OCI-LY7 (cell line): ENCODE measurements around the gene PTPRCAP. TPM values are rescaled to one million over a fixed set of nuclear protein-coding genes. Genes with fewer than 3 reads are reported as not detected.
A peak's percentile ranks its signal among the peaks of the same experiment; 100 is the strongest.
"Not testable (repeated sequence)": the region's sequence is repeated elsewhere in the genome, so short reads cannot be mapped to it uniquely, and the experiment has no call there.

ENCODE experiments used
- BruUV-seq: library from RNA; stranded (reverse); fragments of 400-500 nt; replicated peaks from 2 replicates; lab custom pipeline; 2021; lab: Mats Ljungman, UMichigan
- CTCF ChIA-PET: fragments of 300-600 bp; sonication (Branson Sonifier 250); formaldehyde crosslinking; loops from one replicate; lab custom pipeline; 2022; ENCODE audit warnings: antibody characterized with exemption; ENCODE audit not compliant: unreplicated experiment; lab: Charles Lee
- POLR2A ChIA-PET: fragments of 300-600 bp; sonication (Branson Sonifier 250); formaldehyde crosslinking; loops from one replicate; lab custom pipeline; 2022; ENCODE audit warnings: antibody characterized with exemption; lab: Charles Lee
- DNase-seq: peaks from one replicate; pipeline ENCODE4 v3.0.0-alpha.2; 2015; ENCODE audit warnings: low spot score
- H2AFZ ChIP-seq: fragments of 200-600 bp; sonication (generic), shearing (Covaris generic); 2 replicates; pipeline ENCODE4 v1.6.1; 2014; ENCODE audit warnings: mild to moderate bottlenecking, antibody characterized with exemption, low read length, moderate library complexity
- H3K27ac ChIP-seq: fragments of 200-600 bp; sonication (generic); 2 replicates; pipeline ENCODE4 v1.5.1; 2014; ENCODE audit warnings: mixed run types, low read depth, mild to moderate bottlenecking, moderate library complexity, low read length, inconsistent platforms; ENCODE audit not compliant: poor library complexity, severe bottlenecking
- H3K36me3 ChIP-seq: fragments of 200-600 bp; sonication (generic); 2 replicates; pipeline ENCODE4 v1.6.1; 2014; ENCODE audit warnings: mild to moderate bottlenecking, antibody characterized with exemption, low read length, moderate library complexity, mixed read lengths; ENCODE audit not compliant: insufficient read depth
- H3K4me1 ChIP-seq: fragments of 200-600 bp; sonication (generic); 2 replicates; pipeline ENCODE4 v1.5.1; 2014; ENCODE audit warnings: mild to moderate bottlenecking, low read length; ENCODE audit not compliant: insufficient read depth, poor library complexity, severe bottlenecking
- H3K4me2 ChIP-seq: fragments of 200-600 bp; sonication (generic); 2 replicates; pipeline ENCODE4 v1.6.1; 2014; ENCODE audit warnings: mild to moderate bottlenecking, low read length
- H3K4me3 ChIP-seq: fragments of 200-600 bp; sonication (generic); 2 replicates; pipeline ENCODE4 v1.5.1; 2014; ENCODE audit warnings: mild to moderate bottlenecking, low read depth, low read length; ENCODE audit not compliant: poor library complexity, severe bottlenecking
- H3K79me2 ChIP-seq: fragments of 200-600 bp; sonication (generic); 2 replicates; pipeline ENCODE4 v1.6.1; 2016; ENCODE audit warnings: low read depth, mild to moderate bottlenecking, low read length, moderate library complexity, mixed read lengths; ENCODE audit not compliant: insufficient read depth
- H3K9me2 ChIP-seq: fragments of 200-600 bp; sonication (generic); 2 replicates; pipeline ENCODE4 v1.6.1; 2016; ENCODE audit warnings: mild to moderate bottlenecking, low read length, mixed read lengths; ENCODE audit not compliant: insufficient read depth
- H3K9me3 ChIP-seq: fragments of 200-600 bp; sonication (generic); 2 replicates; pipeline ENCODE4 v1.6.1; 2014; ENCODE audit warnings: mild to moderate bottlenecking, mixed run types, low read length, mixed read lengths
- H4K20me1 ChIP-seq: fragments of 200-600 bp; sonication (generic); 2 replicates; pipeline ENCODE4 v1.6.1; 2014; ENCODE audit warnings: mild to moderate bottlenecking, antibody characterized with exemption, low read length, moderate library complexity, mixed read lengths; ENCODE audit not compliant: insufficient read depth
- CTCF ChIP-seq: fragments of 200-600 bp; sonication (generic); conservative IDR thresholded peaks from 2 replicates; pipeline ENCODE4 v1.5.1; 2014; ENCODE audit warnings: mild to moderate bottlenecking, antibody characterized with exemption, low read length, moderate library complexity, mixed read lengths
- EZH2phosphoT487 ChIP-seq: fragments of 200-600 bp; sonication (generic); IDR thresholded peaks from 2 replicates; pipeline ENCODE4 v1.6.1; 2018; ENCODE audit warnings: low read depth, borderline replicate concordance, mild to moderate bottlenecking, mixed run types, antibody characterized with exemption, low read length, moderate library complexity, mixed read lengths
- intact Hi-C: fragments of 100-400 bp; cut with micrococcal nuclease; formaldehyde crosslinking; loops from one replicate; pipeline ENCODE4 v1.10.0; 2022; ENCODE audit not compliant: unreplicated experiment
- total RNA-seq, 2 experiments: library from RNA; depleted of rRNA in 1 of 2; stranded (reverse); fragments of >200 nt in 1 of 2; shearing (Covaris generic) in 1 of 2; gene quantifications; 2 replicates each; pipeline ENCODE4 v1.2.3, GENCODE V29; 2014 to 2022

PTPRCAP gene
- total RNA-seq, 2 experiments from 2014 or later = 129 to 212 TPM

GRCh38 chr11:67482827-67483798 is 45.6 kb upstream of the PTPRCAP start, which contains the start of gene AIP:
Gene AIP, plus strand, starts transcription at chr11:67483026. Its CDS starts 133 bp downstream, at chr11:67483159.
- H3K27ac ChIP-seq = peak within 1 kb of the TSS; percentile 87
- H3K79me2 ChIP-seq = peaks cover 28% of the 10 kb centered on the region; the same call in 1 of the 2 replicates
- peak; percentile 99 for DNase-seq
- BruUV-seq = no TSS peak
- H3K9me3 ChIP-seq = no peaks in the 10 kb centered on the region
- peak within 1 kb of the TSS; percentile 95 for H3K4me2 ChIP-seq
- H3K4me3 ChIP-seq = peak within 1 kb of the TSS; percentile 71
- POLR2A ChIA-PET = interaction anchor here (0.5 to 1.8 kb wide), 7 partner anchors 12 to 237 kb away, joined by 3 to 6 read pairs (median 3); partner anchors contain the start of genes PTPRCAP and TBC1D10C
- peaks cover 44% of the 10 kb centered on the region for H3K4me1 ChIP-seq
- intact Hi-C loops = loop anchor here (5.0 kb wide), 1 partner anchor 131 kb away; the partner anchor contains the start of gene POLD4
- peaks cover 11% of the 10 kb centered on the region for H3K36me3 ChIP-seq
- no peaks in the 10 kb centered on the region for H3K9me2 ChIP-seq
- H4K20me1 ChIP-seq = no peaks in the 10 kb centered on the region
- CTCF ChIA-PET = interaction anchor here (1.0 kb wide), 1 partner anchor 96 kb away, joined by 5 read pairs; no protein-coding TSS in a partner anchor
- TF ChIP-seq EZH2phosphoT487 (no peak), CTCF (no peak)
- peak within 1 kb of the TSS; percentile 71 for H2AFZ ChIP-seq

GRCh38 chr11:67482275-67482826 is 44.9 kb upstream of the PTPRCAP start:
- peaks cover 28% of the 10 kb centered on the region; the same call in 1 of the 2 replicates for H3K79me2 ChIP-seq
- peak overlapping the region; percentile 71 for H2AFZ ChIP-seq
- CTCF ChIA-PET = interaction anchor here (1.0 kb wide), 1 partner anchor 96 kb away, joined by 5 read pairs; no protein-coding TSS in a partner anchor
- H3K9me3 ChIP-seq = no peaks in the 10 kb centered on the region
- H3K4me1 ChIP-seq = peaks cover 44% of the 10 kb centered on the region
- no peaks in the 10 kb centered on the region for H4K20me1 ChIP-seq
- TSS peak; percentile 96 for BruUV-seq
- H3K4me2 ChIP-seq = peak overlapping the region; percentile 95
- peaks cover 5% of the 10 kb centered on the region for H3K36me3 ChIP-seq
- H3K9me2 ChIP-seq = no peaks in the 10 kb centered on the region
- POLR2A ChIA-PET = interaction anchor here (0.5 to 1.8 kb wide), 3 partner anchors 14 to 236 kb away, joined by 3 to 6 read pairs (median 3); no protein-coding TSS in a partner anchor
- intact Hi-C loops = loop anchor here (5.0 kb wide), 1 partner anchor 130 kb away; the partner anchor contains the start of gene POLD4
- TF ChIP-seq EZH2phosphoT487 (no peak), CTCF (no peak)
- H3K4me3 ChIP-seq = peak overlapping the region; percentile 71
- no peak for DNase-seq
- peak overlapping the region; percentile 87 for H3K27ac ChIP-seq

- H4K20me1 ChIP-seq, H3K79me2 ChIP-seq, H3K4me3 ChIP-seq, CTCF ChIA-PET, H3K9me3 ChIP-seq, H3K4me2 ChIP-seq, H3K9me2 ChIP-seq, intact Hi-C loops, DNase-seq, BruUV-seq, H3K4me1 ChIP-seq, H3K36me3 ChIP-seq, H2AFZ ChIP-seq, H3K27ac ChIP-seq: not testable (repeated sequence)
- POLR2A ChIA-PET = interaction anchor here (0.6 kb wide), 1 partner anchor 866 kb away, joined by 5 read pairs; no protein-coding TSS in a partner anchor
Measured at GRCh38 chr11:67477344-67478050, 40.0 kb upstream of the PTPRCAP start.

- not testable (repeated sequence) for H2AFZ ChIP-seq, DNase-seq
Measured at GRCh38 chr11:67476692-67477091, 39.2 kb upstream of the PTPRCAP start.

More at GRCh38 chr11:67476692-67477091, 39.2 kb upstream of the PTPRCAP start:
- H4K20me1 ChIP-seq, H3K4me2 ChIP-seq, H3K79me2 ChIP-seq, H3K9me3 ChIP-seq, H3K4me3 ChIP-seq, H3K36me3 ChIP-seq, BruUV-seq, POLR2A ChIA-PET, H3K4me1 ChIP-seq, H3K9me2 ChIP-seq, H3K27ac ChIP-seq, intact Hi-C loops, CTCF ChIA-PET: not testable (repeated sequence)
